PC-3 (cell line): ENCODE results near the gene MYBPC3. TPM values are rescaled to one million over a fixed set of nuclear protein-coding genes. Genes with fewer than 3 reads are reported as not detected.

Experiments
- ATAC-seq: fragments of 200-7000 bp; cut with Tn5 transposase; 2 replicates; pipeline ENCODE4 v1.9.1; 2020; ENCODE audit warnings: mild to moderate bottlenecking, moderate library complexity
- BruUV-seq: library from RNA; stranded (reverse); fragments of 400-500 nt; replicated peaks from 2 replicates; lab custom pipeline; 2021; lab: Mats Ljungman, UMichigan
- CTCF ChIA-PET: fragments of 300-600 bp; sonication (Branson Sonifier 250); formaldehyde crosslinking; loops from one replicate; lab custom pipeline; 2022; ENCODE audit warnings: antibody characterized with exemption; lab: Charles Lee
- POLR2A ChIA-PET: fragments of 300-600 bp; sonication (Branson Sonifier 250); formaldehyde crosslinking; loops from one replicate; lab custom pipeline; 2022; ENCODE audit warnings: antibody characterized with exemption; ENCODE audit not compliant: unreplicated experiment; lab: Charles Lee
- DNase-seq: peaks from one replicate; pipeline ENCODE4 v3.0.0-alpha.2; 2015
- H2AFZ ChIP-seq: fragments of 300-600 bp; sonication (generic); 2 replicates; pipeline ENCODE4 v1.6.0; 2016; ENCODE audit warnings: antibody characterized with exemption, low read length
- H3F3A ChIP-seq: fragments of 300-600 bp; sonication (generic); one replicate; pipeline ENCODE4 v1.6.0; 2017; ENCODE audit warnings: antibody characterized with exemption, low read length, control low read depth, mild to moderate bottlenecking; ENCODE audit not compliant: unreplicated experiment
- H3K27ac ChIP-seq: fragments of 300-600 bp; sonication (generic); 2 replicates; pipeline ENCODE4 v1.5.1; 2016; ENCODE audit warnings: mild to moderate bottlenecking, low read length
- H3K27me3 ChIP-seq: fragments of 300-600 bp; sonication (generic); 2 replicates; pipeline ENCODE4 v1.6.1; 2016; ENCODE audit warnings: low read length, mixed read lengths
- H3K36me3 ChIP-seq: fragments of 300-600 bp; sonication (generic); 2 replicates; pipeline ENCODE4 v1.6.1; 2016; ENCODE audit warnings: low read depth, mixed run types, low read length, mixed read lengths
- H3K4me1 ChIP-seq: fragments of 300-600 bp; sonication (generic); 2 replicates; pipeline ENCODE4 v1.5.1; 2016; ENCODE audit warnings: low read length; ENCODE audit not compliant: insufficient read depth
- H3K4me2 ChIP-seq: fragments of 300-600 bp; sonication (generic); 2 replicates; pipeline ENCODE4 v1.6.0; 2016; ENCODE audit warnings: low read length
- H3K4me3 ChIP-seq: fragments of 300-600 bp; sonication (generic); 2 replicates; pipeline ENCODE4 v1.5.1; 2016; ENCODE audit warnings: mild to moderate bottlenecking, low read length, mixed read lengths
- H3K79me2 ChIP-seq: fragments of 300-600 bp; sonication (generic); 2 replicates; pipeline ENCODE4 v1.6.1; 2017; ENCODE audit warnings: low read length, mixed read lengths
- H3K9ac ChIP-seq: fragments of 300-600 bp; sonication (generic); 2 replicates; pipeline ENCODE4 v1.6.0; 2016; ENCODE audit warnings: mild to moderate bottlenecking, low read length
- H3K9me2 ChIP-seq: fragments of 300-600 bp; sonication (generic); replicated peaks from 2 replicates; pipeline ENCODE4 v1.6.1; 2016; ENCODE audit warnings: mixed run types, low read length, mixed read lengths
- H3K9me3 ChIP-seq: fragments of 300-600 bp; sonication (generic); 2 replicates; pipeline ENCODE4 v1.6.1; 2016; ENCODE audit warnings: low read length, mixed read lengths
- H4K20me1 ChIP-seq: fragments of 300-600 bp; sonication (generic); 2 replicates; pipeline ENCODE4 v1.6.1; 2016; ENCODE audit warnings: low read length, mixed read lengths
- EZH2 ChIP-seq: fragments of 300-600 bp; sonication (generic); IDR thresholded peaks from one replicate; pipeline ENCODE4 v1.6.1; 2017; ENCODE audit warnings: antibody characterized with exemption, mild to moderate bottlenecking, low read length; ENCODE audit not compliant: unreplicated experiment
- EZH2phosphoT487 ChIP-seq: fragments of 300-600 bp; sonication (generic); IDR thresholded peaks from 2 replicates; pipeline ENCODE4 v1.6.1; 2018; ENCODE audit warnings: mild to moderate bottlenecking, antibody characterized with exemption, low read length, borderline replicate concordance
- intact Hi-C: fragments of 100-400 bp; cut with micrococcal nuclease; formaldehyde crosslinking; loops from 2 replicates; pipeline ENCODE4 v1.9.0; 2023
- total RNA-seq: library from RNA; depleted of rRNA; stranded (reverse); fragments of >200 nt; gene quantifications from 2 replicates; pipeline ENCODE4 v1.2.3, GENCODE V29; 2014
- TF ChIP-seq, protein P1 (sequence below): fragments of 300-600 bp; sonication (generic); conservative IDR thresholded peaks from 2 replicates; pipeline ENCODE4 v1.5.1; 2017; ENCODE audit warnings: antibody characterized with exemption, low read depth, mild to moderate bottlenecking, low read length

Gene MYBPC3
- total RNA-seq, 1 experiment from 2014 or later, result not detected

GRCh38 chr11:47299078-47299477 lies 53.4 kb downstream of the MYBPC3 start:
- ChIA-PET CTCF (no interaction called here), POLR2A (no interaction called here)
- no peaks in the 10 kb centered on the region for H3K27me3 ChIP-seq
- H3K27ac ChIP-seq, result no peak overlapping the region
- no peaks in the 10 kb centered on the region for H3F3A ChIP-seq
- BruUV-seq, result no TSS peak
- H3K4me1 ChIP-seq, result no peaks in the 10 kb centered on the region
- no peak overlapping the region for H2AFZ ChIP-seq
- intact Hi-C loops, result no loop called here
- H3K9ac ChIP-seq, result no peak overlapping the region
- 0 out of 2 replicates have a peak, but pooled peaks cover 8% of the 10 kb centered on the region for H3K9me3 ChIP-seq
- no peak overlapping the region for H3K4me3 ChIP-seq
- no peak for TF ChIP-seq EZH2phosphoT487
- no peak for TF ChIP-seq EZH2
- TF ChIP-seq, protein P1, sequence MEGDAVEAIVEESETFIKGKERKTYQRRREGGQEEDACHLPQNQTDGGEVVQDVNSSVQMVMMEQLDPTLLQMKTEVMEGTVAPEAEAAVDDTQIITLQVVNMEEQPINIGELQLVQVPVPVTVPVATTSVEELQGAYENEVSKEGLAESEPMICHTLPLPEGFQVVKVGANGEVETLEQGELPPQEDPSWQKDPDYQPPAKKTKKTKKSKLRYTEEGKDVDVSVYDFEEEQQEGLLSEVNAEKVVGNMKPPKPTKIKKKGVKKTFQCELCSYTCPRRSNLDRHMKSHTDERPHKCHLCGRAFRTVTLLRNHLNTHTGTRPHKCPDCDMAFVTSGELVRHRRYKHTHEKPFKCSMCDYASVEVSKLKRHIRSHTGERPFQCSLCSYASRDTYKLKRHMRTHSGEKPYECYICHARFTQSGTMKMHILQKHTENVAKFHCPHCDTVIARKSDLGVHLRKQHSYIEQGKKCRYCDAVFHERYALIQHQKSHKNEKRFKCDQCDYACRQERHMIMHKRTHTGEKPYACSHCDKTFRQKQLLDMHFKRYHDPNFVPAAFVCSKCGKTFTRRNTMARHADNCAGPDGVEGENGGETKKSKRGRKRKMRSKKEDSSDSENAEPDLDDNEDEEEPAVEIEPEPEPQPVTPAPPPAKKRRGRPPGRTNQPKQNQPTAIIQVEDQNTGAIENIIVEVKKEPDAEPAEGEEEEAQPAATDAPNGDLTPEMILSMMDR, result no peak
- DNase-seq (no peak), ATAC-seq (no peak)
- H4K20me1 ChIP-seq, result no peaks in the 10 kb centered on the region
- no peaks in the 10 kb centered on the region for H3K9me2 ChIP-seq
- no peak overlapping the region for H3K4me2 ChIP-seq
- no peaks in the 10 kb centered on the region for H3K79me2 ChIP-seq
- peaks cover 63% of the 10 kb centered on the region for H3K36me3 ChIP-seq

- Histone ChIP-seq H3K36me3 (peaks cover 49% of the 10 kb centered on the region), H3F3A (no peaks in the 10 kb centered on the region), H4K20me1 (no peaks in the 10 kb centered on the region), H3K9me2 (no peaks in the 10 kb centered on the region), H3K9ac (no peak overlapping the region), H3K27ac (no peak overlapping the region), H3K4me2 (no peak overlapping the region), H3K4me1 (no peaks in the 10 kb centered on the region), H3K27me3 (no peaks in the 10 kb centered on the region), H3K4me3 (no peak overlapping the region), H3K9me3 (0 out of 2 replicates have a peak, but pooled peaks cover 8% of the 10 kb centered on the region), H2AFZ (no peak overlapping the region), H3K79me2 (no peaks in the 10 kb centered on the region)
- no peak for TF ChIP-seq EZH2phosphoT487
- TF ChIP-seq, protein P1, result no peak
- no peak for TF ChIP-seq EZH2
- no peak for DNase-seq
- ChIA-PET POLR2A (no interaction called here), CTCF (no interaction called here)
- BruUV-seq, result no TSS peak
- intact Hi-C loops, result no loop called here
- no peak for ATAC-seq
Measured at GRCh38 chr11:47296045-47296444, 56.5 kb downstream of the MYBPC3 start.

- no peaks in the 10 kb centered on the region for H3K9me2 ChIP-seq
- no peak overlapping the region for H3K9ac ChIP-seq
- H3K27me3 ChIP-seq, result no peaks in the 10 kb centered on the region
- H3F3A ChIP-seq, result no peaks in the 10 kb centered on the region
- peaks cover 46% of the 10 kb centered on the region for H3K36me3 ChIP-seq
- no peak overlapping the region for H3K4me2 ChIP-seq
- ChIA-PET CTCF (no interaction called here), POLR2A (no interaction called here)
- H3K4me1 ChIP-seq, result no peaks in the 10 kb centered on the region
- no peaks in the 10 kb centered on the region for H3K79me2 ChIP-seq
- BruUV-seq, result no TSS peak
- DNase-seq (no peak), ATAC-seq (no peak)
- H3K9me3 ChIP-seq, result 0 out of 2 replicates have a peak, but pooled peaks cover 8% of the 10 kb centered on the region
- no peaks in the 10 kb centered on the region for H4K20me1 ChIP-seq
- intact Hi-C loops, result no loop called here
- H3K4me3 ChIP-seq, result no peak overlapping the region
- TF ChIP-seq, protein P1, result no peak
- TF ChIP-seq EZH2phosphoT487 (no peak), EZH2 (no peak)
- H3K27ac ChIP-seq, result no peak overlapping the region
- no peak overlapping the region for H2AFZ ChIP-seq
Measured at GRCh38 chr11:47295385-47295784, 57.1 kb downstream of the MYBPC3 start.
